CD14-positive monocyte (primary cell): ENCODE measurements around the gene SPTBN4. TPM values are rescaled to one million over a fixed set of nuclear protein-coding genes. Genes with fewer than 3 reads are reported as not detected.

Experiments used
- DNase-seq, 3 donors: peaks; one replicate each; pipeline ENCODE4 v3.0.0-alpha.2; 2011 to 2022
- H2AFZ ChIP-seq: 2 replicates; pipeline ENCODE4 v1.6.0; 2012; ENCODE audit warnings: mild to moderate bottlenecking, low read depth, low read length, inconsistent platforms; ENCODE audit not compliant: insufficient read depth, poor library complexity, severe bottlenecking
- H3K27ac ChIP-seq, 2 donors: 1 replicate in 1 of 2; 2 replicates in 1 of 2; pipeline ENCODE4 v1.5.1; 2012 to 2013; ENCODE audit warnings: low read length in 2 of 2, control low read depth in 1 of 2, inconsistent platforms in 1 of 2, low read depth in 1 of 2, mild to moderate bottlenecking in 1 of 2
- H3K27me3 ChIP-seq, 2 donors: one replicate each; pipeline versions ENCODE4 v1.6.0 to v1.6.1; 2011 to 2013; ENCODE audit warnings: low read length in 2 of 2; ENCODE audit not compliant: control insufficient read depth in 2 of 2, insufficient read depth in 2 of 2
- H3K36me3 ChIP-seq, 2 donors: replicated peaks in 1 of 2; 1 replicate in 1 of 2; 2 replicates in 1 of 2; pipeline versions ENCODE4 v1.5.1 to v1.6.1; 2012 to 2013; ENCODE audit warnings: low read length in 2 of 2, control low read depth in 1 of 2, inconsistent platforms in 1 of 2, mild to moderate bottlenecking in 1 of 2; ENCODE audit not compliant: insufficient read depth in 2 of 2, control insufficient read depth in 1 of 2
- H3K4me1 ChIP-seq, 2 donors: 1 replicate in 1 of 2; 2 replicates in 1 of 2; pipeline versions ENCODE4 v1.5.1 to v1.6.1; 2012 to 2013; ENCODE audit warnings: low read length in 2 of 2, control low read depth in 1 of 2, inconsistent platforms in 1 of 2, mild to moderate bottlenecking in 1 of 2, moderate library complexity in 1 of 2; ENCODE audit not compliant: insufficient read depth in 2 of 2, control insufficient read depth in 1 of 2
- H3K4me2 ChIP-seq: replicated peaks from 2 replicates; pipeline ENCODE3; 2012; ENCODE audit warnings: low read length, moderate library complexity, mild to moderate bottlenecking; ENCODE audit not compliant: poor library complexity, severe bottlenecking; ENCODE audit errors: extremely low read depth
- H3K4me3 ChIP-seq, 3 experiments: fragments of 200-600 bp in 1 of 3; sonication (generic) in 1 of 3; replicated peaks in 1 of 3; 1 replicate in 2 of 3; 2 replicates in 1 of 3; pipeline ENCODE4 v1.5.1; 2011 to 2013; ENCODE audit warnings: low read length in 3 of 3, mild to moderate bottlenecking in 3 of 3, control low read depth in 2 of 3, low read depth in 2 of 3, inconsistent platforms in 1 of 3, moderate library complexity in 1 of 3
- H3K79me2 ChIP-seq: 2 replicates; pipeline ENCODE4 v1.6.0; 2012; ENCODE audit warnings: mild to moderate bottlenecking, control low read depth, inconsistent platforms, low read length, moderate library complexity; ENCODE audit not compliant: insufficient read depth
- H3K9ac ChIP-seq: 2 replicates; pipeline ENCODE4 v1.6.0; 2017; ENCODE audit warnings: low read length, mild to moderate bottlenecking; ENCODE audit not compliant: insufficient read depth, poor library complexity, severe bottlenecking
- H3K9me3 ChIP-seq, 2 donors: replicated peaks in 1 of 2; 1 replicate in 1 of 2; 2 replicates in 1 of 2; pipeline versions ENCODE4 v1.5.1 to v1.6.1; 2012 to 2013; ENCODE audit warnings: low read length in 2 of 2, control low read depth in 1 of 2; ENCODE audit not compliant: control insufficient read depth in 1 of 2, insufficient read depth in 1 of 2
- H4K20me1 ChIP-seq: 2 replicates; pipeline ENCODE4 v1.6.0; 2012; ENCODE audit warnings: mild to moderate bottlenecking, low read length, control low read depth, moderate library complexity; ENCODE audit not compliant: insufficient read depth
- H3K27ac Mint-ChIP-seq, 7 donors: one replicate each; pipeline ENCODE4 v1.8.0; 2020; ENCODE audit warnings: mild to moderate bottlenecking in 7 of 7, mixed read lengths in 7 of 7, moderate library complexity in 6 of 7, inconsistent platforms in 2 of 7
- H3K27me3 Mint-ChIP-seq, 3 donors: one replicate each; pipeline ENCODE4 v1.8.0; 2021 to 2022; ENCODE audit warnings: low read depth in 3 of 3, mild to moderate bottlenecking in 3 of 3, mixed read lengths in 3 of 3, moderate library complexity in 3 of 3, inconsistent platforms in 1 of 3
- H3K36me3 Mint-ChIP-seq, 2 donors: one replicate each; pipeline ENCODE4 v1.8.0; 2020; ENCODE audit warnings: mixed read lengths in 2 of 2, inconsistent platforms in 1 of 2, mild to moderate bottlenecking in 1 of 2
- H3K4me1 Mint-ChIP-seq: one replicate; pipeline ENCODE4 v1.8.0; 2020; ENCODE audit warnings: mild to moderate bottlenecking, mixed read lengths
- H3K4me3 Mint-ChIP-seq, 2 donors: one replicate each; pipeline ENCODE4 v1.8.0; 2020; ENCODE audit warnings: mild to moderate bottlenecking in 2 of 2, mixed read lengths in 2 of 2, moderate library complexity in 1 of 2
- H3K9me3 Mint-ChIP-seq, 7 donors: one replicate each; pipeline ENCODE4 v1.8.0; 2020 to 2022; ENCODE audit warnings: mixed read lengths in 7 of 7, mild to moderate bottlenecking in 6 of 7, moderate library complexity in 6 of 7, inconsistent platforms in 2 of 7
- CTCF ChIP-seq: fragments of 200-600 bp; IDR thresholded peaks from one replicate; pipeline ENCODE4 v1.8.0; 2022; ENCODE audit warnings: antibody characterized with exemption, mild to moderate bottlenecking
- WGBS: methylation state at CpG from one replicate; pipeline ENCODE4 v1.1.5; 2013; ENCODE audit warnings: missing lambda C conversion rate; ENCODE audit not compliant: insufficient coverage; 5-methylcytosine and 5-hydroxymethylcytosine counted together
- intact Hi-C, 2 donors: fragments of 100-400 bp; cut with micrococcal nuclease; formaldehyde crosslinking; loops; one replicate each; pipeline versions ENCODE4 v1.15.0 to v1.15.1; 2023
- polyA plus RNA-seq, 3 donors: library from polyadenylated mRNA; depleted of rRNA in 1 of 3; unstranded in 2 of 3; stranded (reverse) in 1 of 3; fragments of 300-500 nt in 2 of 3; fragments of >200 nt in 1 of 3; fragmentation: Illumina TruSeq in 2 of 3; gene quantifications; 1 replicate in 2 of 3; 2 replicates in 1 of 3; pipeline ENCODE4 v1.2.3, GENCODE V29; 2012 to 2021

SPTBN4 gene
- polyA plus RNA-seq, 3 donors = 0.07 TPM; not detected in 2

GRCh38 chr19:40528078-40528477, 61.3 kb downstream of the SPTBN4 start:
- H4K20me1 ChIP-seq = no peaks in the 10 kb centered on the region
- peaks cover 18% of the 10 kb centered on the region for H3K4me1 Mint-ChIP-seq
- no peak overlapping the region for H3K27ac ChIP-seq
- no peak for DNase-seq
- H3K4me3 ChIP-seq = no peak overlapping the region
- no peak overlapping the region for H3K4me3 Mint-ChIP-seq
- intact Hi-C loops = loop anchor here (5.0 to 10.0 kb wide), 3 partner anchors 66 to 223 kb away; partner anchors contain the start of gene LTBP4 (in 1 of the 2)
- H3K4me2 ChIP-seq = no peak overlapping the region
- H2AFZ ChIP-seq = no peak overlapping the region
- no peaks in the 10 kb centered on the region for H3K36me3 ChIP-seq
- WGBS = 95% methylated on average over 6 of the region's 6 CpGs
- peaks cover 16 to 31% of the 10 kb centered on the region in 2 donors for H3K27me3 ChIP-seq
- no peak overlapping the region for H3K9ac ChIP-seq
- H3K9me3 ChIP-seq = no peaks in the 10 kb centered on the region
- no peak for TF ChIP-seq CTCF
- H3K4me1 ChIP-seq = peaks cover 13 to 17% of the 10 kb centered on the region in 2 donors
- peaks cover 31 to 55% (median 46%) of the 10 kb centered on the region in 3 donors for H3K27me3 Mint-ChIP-seq
- no peaks in the 10 kb centered on the region for H3K79me2 ChIP-seq
- H3K36me3 Mint-ChIP-seq = peaks cover 0 to 8% of the 10 kb centered on the region in 2 donors
- H3K9me3 Mint-ChIP-seq = peaks cover 0 to 7% (median 6%) of the 10 kb centered on the region in 7 donors
- peak overlapping the region in 1 of 7 donors; percentile 28 for H3K27ac Mint-ChIP-seq

- H2AFZ ChIP-seq = no peak overlapping the region
- Mint-ChIP-seq H3K4me1 (peaks cover 18% of the 10 kb centered on the region), H3K27me3 (peaks cover 34 to 55% (median 48%) of the 10 kb centered on the region in 3 donors), H3K27ac (peak overlapping the region in 1 of 7 donors; percentile 28), H3K36me3 (peaks cover 0 to 8% of the 10 kb centered on the region in 2 donors), H3K4me3 (no peak overlapping the region), H3K9me3 (peaks cover under 1 to 8% (median 6%) of the 10 kb centered on the region in 7 donors)
- H3K27me3 ChIP-seq = peaks cover 16 to 35% of the 10 kb centered on the region in 2 donors
- H3K36me3 ChIP-seq = no peaks in the 10 kb centered on the region
- H3K27ac ChIP-seq = no peak overlapping the region
- intact Hi-C loops = loop anchor here (1.0 to 10.0 kb wide), 4 partner anchors 66 to 224 kb away; partner anchors contain the start of gene LTBP4 (in 1 of the 2)
- WGBS = 65% methylated on average over 10 of the region's 14 CpGs
- no peaks in the 10 kb centered on the region for H3K9me3 ChIP-seq
- DNase-seq = no peak
- peak overlapping the region in 1 of 3 experiments; percentile 79 for H3K4me3 ChIP-seq
- peak overlapping the region; percentile 84 for H3K4me2 ChIP-seq
- no peaks in the 10 kb centered on the region for H3K79me2 ChIP-seq
- H4K20me1 ChIP-seq = no peaks in the 10 kb centered on the region
- no peak overlapping the region for H3K9ac ChIP-seq
- TF ChIP-seq CTCF = no peak
- H3K4me1 ChIP-seq = peaks cover 13 to 17% of the 10 kb centered on the region in 2 donors
Measured at GRCh38 chr19:40528533-40529092, 61.8 kb downstream of the SPTBN4 start.
